NCI-H146 (cell line): ENCODE data around the gene MSL2.
"Not testable (repeated sequence)": the region's sequence is repeated elsewhere in the genome, so short reads cannot be mapped to it uniquely, and the experiment has no call there.

Source experiments
- DNase-seq: peaks from one replicate; lab custom pipeline; 2025; lab: John Stamatoyannopoulos, UW

Gene MSL2

GRCh38 chr3:136192195-136192594 lies 3.9 kb downstream of the MSL2 start:
- DNase-seq: not testable (repeated sequence)

- DNase-seq: no peak
Measured at GRCh38 chr3:136189859-136190617, 6.1 kb downstream of the MSL2 start.

- DNase-seq: no peak
Measured at GRCh38 chr3:136189043-136189442, 7.1 kb downstream of the MSL2 start.

GRCh38 chr3:136187868-136188267 lies 8.3 kb downstream of the MSL2 start:
- no peak for DNase-seq

GRCh38 chr3:136186846-136187245 lies 9.3 kb downstream of the MSL2 start:
- no peak for DNase-seq

- DNase-seq: peak; percentile 20
Measured at GRCh38 chr3:136186344-136186743, 9.8 kb downstream of the MSL2 start.

- no peak for DNase-seq
Measured at GRCh38 chr3:136184703-136185102, 11.4 kb downstream of the MSL2 start.

- DNase-seq: no peak
Measured at GRCh38 chr3:136181741-136182140, 14.4 kb downstream of the MSL2 start.

GRCh38 chr3:136177876-136178275 lies 18.3 kb downstream of the MSL2 start:
- no peak for DNase-seq

- no peak for DNase-seq
Measured at GRCh38 chr3:136173939-136174490, 22.1 kb downstream of the MSL2 start.

- no peak for DNase-seq
Measured at GRCh38 chr3:136171097-136171542, 25.0 kb downstream of the MSL2 start.

- not testable (repeated sequence) for DNase-seq
Measured at GRCh38 chr3:136168236-136168635, 27.9 kb downstream of the MSL2 start.

GRCh38 chr3:136166507-136166906 lies 29.6 kb downstream of the MSL2 start:
- DNase-seq: peak; percentile 23

- DNase-seq: not testable (repeated sequence)
Measured at GRCh38 chr3:136163607-136164006, 32.5 kb downstream of the MSL2 start.

GRCh38 chr3:136162322-136162721 lies 33.8 kb downstream of the MSL2 start:
- DNase-seq: no peak

GRCh38 chr3:136161516-136161915 lies 34.6 kb downstream of the MSL2 start:
- no peak for DNase-seq

GRCh38 chr3:136152963-136153362 lies 43.2 kb downstream of the MSL2 start:
- DNase-seq: no peak

- DNase-seq: no peak
Measured at GRCh38 chr3:136152176-136152843, 43.8 kb downstream of the MSL2 start.

GRCh38 chr3:136151219-136151618 lies 44.9 kb downstream of the MSL2 start:
- no peak for DNase-seq

- DNase-seq: no peak
Measured at GRCh38 chr3:136149667-136150066, 46.5 kb downstream of the MSL2 start.

- no peak for DNase-seq
Measured at GRCh38 chr3:136146981-136147729, 49.0 kb downstream of the MSL2 start.

- DNase-seq: not testable (repeated sequence)
Measured at GRCh38 chr3:136144397-136144796, 51.7 kb downstream of the MSL2 start.
